Muscle layer of colon (tissue), 2 donors: Measurements from ENCODE around the gene ZNF142.

ENCODE experiments used
- H3K27ac ChIP-seq: one replicate; pipeline ENCODE4 v1.7.0; 2013; ENCODE audit warnings: low read depth, mild to moderate bottlenecking, low read length, moderate library complexity
- H3K27me3 ChIP-seq, 2 donors: one replicate each; pipeline ENCODE4 v1.7.0; 2013; ENCODE audit warnings: low read length in 2 of 2, mild to moderate bottlenecking in 2 of 2; ENCODE audit not compliant: insufficient read depth in 2 of 2, control insufficient read depth in 1 of 2
- H3K36me3 ChIP-seq: one replicate; pipeline ENCODE4 v1.7.0; 2013; ENCODE audit warnings: mild to moderate bottlenecking, low read length; ENCODE audit not compliant: insufficient read depth
- H3K4me1 ChIP-seq: one replicate; pipeline ENCODE4 v1.7.0; 2013; ENCODE audit warnings: mild to moderate bottlenecking, low read length; ENCODE audit not compliant: insufficient read depth
- H3K4me3 ChIP-seq, 2 donors: one replicate each; pipeline ENCODE4 v1.7.0; 2013; ENCODE audit warnings: low read length in 2 of 2, low read depth in 1 of 2, mild to moderate bottlenecking in 1 of 2, moderate library complexity in 1 of 2
- H3K9ac ChIP-seq: one replicate; pipeline ENCODE4 v1.7.0; 2013; ENCODE audit warnings: low read length
- H3K9me3 ChIP-seq: one replicate; pipeline ENCODE4 v1.7.0; 2013; ENCODE audit warnings: mild to moderate bottlenecking, low read length
- donor health status: abdominal sarcoma.
- donor health status: Adenocarcinoma of cecum.

The ZNF142 gene

DNA sequence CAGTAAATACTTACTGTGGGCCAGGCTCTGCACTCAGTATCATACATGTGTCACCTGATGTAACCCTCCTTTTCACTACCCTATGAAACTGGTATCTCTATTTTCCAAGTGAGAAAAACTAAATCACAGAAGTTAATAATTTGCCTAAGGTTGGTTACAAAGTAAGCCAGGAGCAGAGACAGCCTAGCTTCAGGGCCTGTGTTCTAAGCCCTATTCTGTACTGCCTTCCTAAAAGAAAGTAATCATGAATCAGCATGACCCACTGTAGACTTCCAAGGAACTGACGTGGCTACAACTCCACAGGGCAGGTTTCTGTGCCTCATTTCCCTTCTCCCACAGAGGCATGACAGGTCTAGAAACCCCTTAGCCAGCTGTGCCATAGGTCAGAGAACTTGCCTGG lies 14.3 kb downstream of the ZNF142 start:
- Histone ChIP-seq H3K36me3 (peaks cover 80% of the 10 kb centered on the region), H3K9ac (no peak overlapping the region), H3K27me3 (no peaks in the 10 kb centered on the region), H3K27ac (no peak overlapping the region), H3K4me3 (no peak overlapping the region), H3K4me1 (no peaks in the 10 kb centered on the region), H3K9me3 (no peaks in the 10 kb centered on the region)

DNA sequence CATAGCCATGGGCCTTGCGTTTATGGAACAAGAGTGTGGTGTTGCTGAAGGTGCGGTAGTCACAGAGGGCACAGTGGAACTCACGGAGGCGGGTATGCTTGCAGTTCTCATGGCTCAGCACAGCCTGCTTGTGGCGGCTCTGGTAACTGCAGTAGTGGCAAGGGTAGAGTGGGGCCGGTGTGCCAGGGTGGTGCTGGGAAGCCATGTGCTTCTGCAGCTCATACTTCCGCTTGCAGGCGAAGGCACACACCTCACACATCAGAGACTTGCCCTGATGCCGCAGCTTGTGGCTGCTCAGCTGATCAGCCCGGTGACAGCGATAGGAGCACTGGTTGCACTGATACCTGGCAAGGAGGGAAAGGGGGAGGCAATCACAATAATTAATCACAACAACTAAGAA lies 14.7 kb downstream of the ZNF142 start:
- Histone ChIP-seq H3K27ac (no peak overlapping the region), H3K9me3 (no peaks in the 10 kb centered on the region), H3K36me3 (peaks cover 78% of the 10 kb centered on the region), H3K9ac (no peak overlapping the region), H3K27me3 (no peaks in the 10 kb centered on the region), H3K4me3 (no peak overlapping the region), H3K4me1 (no peaks in the 10 kb centered on the region)

DNA sequence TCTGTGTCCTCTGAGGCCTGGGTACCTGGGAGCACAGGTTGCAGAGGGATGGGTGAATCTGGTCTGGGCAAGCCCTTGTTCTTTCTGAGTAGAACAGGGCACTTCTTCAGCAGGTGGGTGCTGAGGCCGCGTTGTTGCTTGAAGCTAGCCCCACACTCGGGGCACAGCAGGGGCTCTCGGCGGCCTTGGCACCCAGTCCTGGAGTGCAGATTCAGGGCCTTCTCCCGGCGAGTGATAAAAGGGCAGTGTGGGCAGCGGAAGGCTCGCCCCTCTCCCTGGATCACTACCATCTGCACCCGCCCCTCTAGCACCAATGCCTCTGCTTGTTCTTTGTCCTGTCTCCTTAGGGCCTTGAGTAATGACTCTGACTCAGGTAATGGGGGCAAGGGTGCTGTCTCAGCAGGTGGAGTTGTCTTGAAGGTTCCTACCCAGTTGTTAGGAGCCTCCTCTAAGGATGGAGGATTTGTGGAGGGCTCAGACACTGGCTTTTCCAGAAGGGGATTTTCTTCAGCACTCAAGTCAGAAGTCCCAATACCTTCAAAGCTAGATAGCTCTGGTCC lies 15.6 kb downstream of the ZNF142 start:
- Histone ChIP-seq H3K36me3 (peaks cover 71% of the 10 kb centered on the region), H3K4me1 (no peaks in the 10 kb centered on the region), H3K9ac (no peak overlapping the region), H3K9me3 (no peaks in the 10 kb centered on the region), H3K4me3 (no peak overlapping the region), H3K27me3 (no peaks in the 10 kb centered on the region), H3K27ac (no peak overlapping the region)

DNA sequence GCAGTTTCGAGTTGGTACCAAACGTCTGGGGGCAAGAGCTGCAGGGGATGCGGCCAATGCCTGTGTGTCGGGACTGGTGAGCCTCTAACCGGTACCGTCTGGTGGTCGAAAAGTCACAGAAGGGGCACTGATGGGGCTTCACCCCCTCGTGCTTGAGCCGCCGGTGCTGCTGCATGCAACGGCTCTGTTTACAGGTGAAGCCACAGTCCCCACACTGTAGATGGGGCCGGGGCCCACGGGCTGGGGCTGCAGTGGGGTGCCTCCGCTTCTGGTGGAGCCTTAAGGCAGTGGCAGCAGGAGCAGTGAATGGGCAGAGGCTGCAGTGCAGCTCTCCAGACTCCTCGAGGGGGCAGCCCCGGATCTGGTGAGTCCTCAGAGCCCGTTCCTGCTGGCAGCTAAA lies 16.6 kb downstream of the ZNF142 start:
- Histone ChIP-seq H3K36me3 (peaks cover 72% of the 10 kb centered on the region), H3K9me3 (no peaks in the 10 kb centered on the region)

DNA sequence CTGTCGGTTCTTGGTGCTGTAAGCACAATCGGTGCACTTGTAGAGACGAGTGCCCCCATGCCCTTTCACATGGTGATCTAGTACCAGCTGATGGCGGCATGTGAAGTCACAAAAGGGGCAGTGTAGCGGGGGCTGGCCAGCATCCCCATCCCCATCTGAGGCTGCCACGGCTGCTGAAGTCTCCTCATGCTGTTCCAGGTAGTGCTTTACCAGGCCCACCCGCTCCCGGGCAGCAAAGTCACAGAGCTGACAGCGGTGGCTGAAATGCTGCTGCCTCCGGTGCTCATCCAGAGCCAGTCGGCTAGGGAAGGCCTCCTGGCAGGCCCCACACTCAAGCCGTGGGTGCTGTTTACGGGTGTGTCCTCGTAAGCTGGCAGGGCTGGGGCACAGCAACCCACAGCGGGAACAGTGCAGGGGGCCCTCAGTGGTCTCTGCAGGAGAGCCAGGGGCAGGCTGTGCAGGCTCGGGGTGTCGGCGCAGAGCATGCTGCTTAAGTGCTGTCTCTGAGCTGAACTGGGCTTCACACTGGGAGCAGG lies 17.2 kb downstream of the ZNF142 start:
- Histone ChIP-seq H3K4me3 (no peak overlapping the region), H3K4me1 (no peaks in the 10 kb centered on the region), H3K36me3 (peaks cover 72% of the 10 kb centered on the region), H3K27ac (no peak overlapping the region), H3K27me3 (no peaks in the 10 kb centered on the region), H3K9ac (no peak overlapping the region), H3K9me3 (no peaks in the 10 kb centered on the region)

More for the DNA sequence above, 16.6 kb downstream of the ZNF142 start:
- Histone ChIP-seq H3K9ac (no peak overlapping the region), H3K27ac (no peak overlapping the region), H3K4me3 (no peak overlapping the region), H3K27me3 (no peaks in the 10 kb centered on the region), H3K4me1 (no peaks in the 10 kb centered on the region)

DNA sequence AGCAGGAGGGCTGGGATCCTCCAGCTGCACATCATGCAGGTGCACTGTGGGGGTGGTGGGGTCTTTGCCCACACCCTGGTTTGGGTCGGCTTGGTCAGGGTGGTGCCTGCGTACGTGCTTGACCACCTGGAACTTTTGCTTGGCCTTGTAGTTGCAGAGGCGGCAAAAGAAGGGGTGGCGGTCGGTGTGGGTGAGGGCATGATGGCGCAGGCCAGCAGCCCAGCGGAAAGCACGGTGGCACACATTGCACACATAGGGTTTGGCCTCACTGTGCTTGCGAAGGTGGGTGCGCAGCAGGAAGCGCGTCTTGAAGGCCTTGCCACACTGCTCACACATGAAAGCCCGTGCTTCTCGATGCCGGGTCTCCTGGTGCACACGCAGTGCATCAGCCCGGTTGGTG lies 21.1 kb downstream of the ZNF142 start:
- no peak overlapping the region for H3K27ac ChIP-seq
- H3K9ac ChIP-seq, result no peak overlapping the region
- H3K4me3 ChIP-seq, result no peak overlapping the region
- no peaks in the 10 kb centered on the region for H3K27me3 ChIP-seq
- H3K4me1 ChIP-seq, result no peaks in the 10 kb centered on the region
- H3K9me3 ChIP-seq, result no peaks in the 10 kb centered on the region
- peaks cover 75% of the 10 kb centered on the region for H3K36me3 ChIP-seq

DNA sequence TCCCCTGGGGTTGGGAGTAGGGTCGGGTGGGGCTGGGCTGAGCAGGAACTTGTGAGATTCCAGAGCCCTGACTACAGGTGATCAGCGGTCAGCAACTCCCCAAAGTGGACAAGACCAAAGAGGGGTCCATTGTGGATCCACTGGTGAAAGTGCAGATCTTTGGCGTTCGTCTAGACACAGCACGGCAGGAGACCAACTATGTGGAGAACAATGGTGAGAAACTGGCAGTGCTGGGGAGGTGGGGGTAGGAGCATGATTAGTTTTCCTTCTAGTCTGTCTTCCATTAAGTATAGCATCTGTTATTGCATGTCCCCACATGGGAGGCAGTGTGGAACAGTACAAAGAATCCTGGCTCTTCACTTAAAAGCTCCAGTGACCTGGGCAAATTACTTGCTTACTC lies 23.7 kb downstream of the ZNF142 start:
- H3K4me1 ChIP-seq, result no peaks in the 10 kb centered on the region
- no peaks in the 10 kb centered on the region for H3K9me3 ChIP-seq
- no peak overlapping the region for H3K9ac ChIP-seq
- peaks cover 81% of the 10 kb centered on the region for H3K36me3 ChIP-seq
- H3K27ac ChIP-seq, result no peak overlapping the region
- no peak overlapping the region for H3K4me3 ChIP-seq
- H3K27me3 ChIP-seq, result no peaks in the 10 kb centered on the region

DNA sequence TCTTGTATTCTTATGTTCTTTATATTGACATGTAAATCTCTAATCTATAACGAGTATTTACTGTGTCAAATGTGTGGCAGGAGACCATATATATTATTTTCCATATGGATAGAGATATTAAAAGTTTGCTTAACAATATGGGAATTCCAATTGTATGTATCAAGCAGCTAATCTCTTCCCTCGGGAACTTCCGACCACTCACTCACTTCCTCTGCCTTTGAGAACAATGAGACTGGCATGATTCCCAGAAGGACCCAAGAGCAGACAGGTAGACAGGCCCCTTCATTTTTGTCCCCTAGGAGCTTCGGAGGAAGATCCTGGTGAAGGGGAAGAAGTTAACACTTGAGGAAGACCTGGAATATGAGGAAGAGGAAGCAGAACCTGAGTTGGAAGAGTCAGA lies 27.6 kb downstream of the ZNF142 start:
- Histone ChIP-seq H3K36me3 (peaks cover 65% of the 10 kb centered on the region), H3K4me3 (no peak overlapping the region), H3K4me1 (no peaks in the 10 kb centered on the region), H3K9ac (no peak overlapping the region), H3K27ac (no peak overlapping the region), H3K9me3 (no peaks in the 10 kb centered on the region), H3K27me3 (no peaks in the 10 kb centered on the region)

DNA sequence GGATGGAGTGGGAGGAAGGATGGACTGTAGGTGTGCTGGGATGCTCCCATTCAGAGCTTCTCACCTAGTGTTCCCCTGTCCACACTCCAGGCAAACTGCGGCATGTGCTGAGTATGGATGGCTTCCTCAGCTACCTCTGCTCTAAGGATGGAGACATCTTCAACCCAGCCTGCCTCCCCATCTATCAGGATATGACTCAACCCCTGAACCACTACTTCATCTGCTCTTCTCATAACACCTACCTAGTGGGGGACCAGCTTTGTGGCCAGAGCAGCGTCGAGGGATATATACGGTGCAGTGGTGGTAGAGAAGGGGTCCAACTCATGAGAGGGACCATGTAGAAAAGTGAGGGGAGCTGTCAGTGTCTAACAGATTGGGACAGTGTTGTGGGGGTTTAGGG lies 31.5 kb downstream of the ZNF142 start:
- H3K27ac ChIP-seq, result no peak overlapping the region
- no peaks in the 10 kb centered on the region for H3K9me3 ChIP-seq
- H3K27me3 ChIP-seq, result no peaks in the 10 kb centered on the region
- H3K9ac ChIP-seq, result no peak overlapping the region
- no peaks in the 10 kb centered on the region for H3K4me1 ChIP-seq
- H3K36me3 ChIP-seq, result peaks cover 33% of the 10 kb centered on the region
- H3K4me3 ChIP-seq, result no peak overlapping the region

DNA sequence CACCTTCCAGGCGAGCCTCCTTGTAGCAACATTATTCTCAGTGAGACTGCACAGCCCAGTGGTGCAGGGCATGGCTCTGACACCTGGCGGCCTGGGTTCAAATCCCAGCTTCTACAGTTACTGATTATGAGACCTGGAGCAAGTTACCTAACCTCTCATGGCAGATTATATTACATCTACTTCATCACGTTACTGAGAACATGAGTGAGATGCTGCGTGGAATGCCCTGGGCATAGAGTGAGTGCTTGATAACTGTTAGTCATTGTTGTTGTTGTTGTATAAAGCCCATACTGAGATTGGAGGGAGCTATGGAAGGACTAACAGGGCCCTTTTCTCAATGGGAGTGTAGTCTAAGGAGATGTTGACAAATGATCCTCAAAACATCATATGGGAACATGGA lies 33.1 kb downstream of the ZNF142 start:
- peaks cover 23% of the 10 kb centered on the region for H3K36me3 ChIP-seq

DNA sequence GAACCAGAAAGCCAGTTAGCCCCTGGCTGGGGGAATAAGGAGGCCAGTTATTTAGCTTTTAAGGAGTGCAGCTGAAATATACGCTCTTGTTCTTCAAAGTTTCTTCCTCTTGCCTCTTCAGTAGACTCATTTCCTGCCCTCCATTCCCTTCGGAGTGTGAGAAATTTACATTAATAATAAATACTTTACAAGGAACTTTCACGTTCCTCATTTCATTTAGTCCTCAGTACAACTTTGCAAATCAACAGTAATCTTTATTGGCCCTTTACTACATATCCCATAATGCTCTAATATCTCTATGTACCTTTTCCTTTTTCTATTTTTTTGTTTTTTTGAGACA lies 36.1 kb downstream of the ZNF142 start:
- Histone ChIP-seq H3K9ac (no peak overlapping the region), H3K36me3 (peaks cover 17% of the 10 kb centered on the region), H3K27me3 (no peaks in the 10 kb centered on the region), H3K27ac (no peak overlapping the region), H3K4me1 (no peaks in the 10 kb centered on the region), H3K9me3 (no peaks in the 10 kb centered on the region), H3K4me3 (no peak overlapping the region)

More for the DNA sequence above, 33.1 kb downstream of the ZNF142 start:
- no peaks in the 10 kb centered on the region for H3K27me3 ChIP-seq
- no peaks in the 10 kb centered on the region for H3K9me3 ChIP-seq
- H3K27ac ChIP-seq, result no peak overlapping the region
- no peak overlapping the region for H3K4me3 ChIP-seq
- H3K4me1 ChIP-seq, result no peaks in the 10 kb centered on the region
- no peak overlapping the region for H3K9ac ChIP-seq

DNA sequence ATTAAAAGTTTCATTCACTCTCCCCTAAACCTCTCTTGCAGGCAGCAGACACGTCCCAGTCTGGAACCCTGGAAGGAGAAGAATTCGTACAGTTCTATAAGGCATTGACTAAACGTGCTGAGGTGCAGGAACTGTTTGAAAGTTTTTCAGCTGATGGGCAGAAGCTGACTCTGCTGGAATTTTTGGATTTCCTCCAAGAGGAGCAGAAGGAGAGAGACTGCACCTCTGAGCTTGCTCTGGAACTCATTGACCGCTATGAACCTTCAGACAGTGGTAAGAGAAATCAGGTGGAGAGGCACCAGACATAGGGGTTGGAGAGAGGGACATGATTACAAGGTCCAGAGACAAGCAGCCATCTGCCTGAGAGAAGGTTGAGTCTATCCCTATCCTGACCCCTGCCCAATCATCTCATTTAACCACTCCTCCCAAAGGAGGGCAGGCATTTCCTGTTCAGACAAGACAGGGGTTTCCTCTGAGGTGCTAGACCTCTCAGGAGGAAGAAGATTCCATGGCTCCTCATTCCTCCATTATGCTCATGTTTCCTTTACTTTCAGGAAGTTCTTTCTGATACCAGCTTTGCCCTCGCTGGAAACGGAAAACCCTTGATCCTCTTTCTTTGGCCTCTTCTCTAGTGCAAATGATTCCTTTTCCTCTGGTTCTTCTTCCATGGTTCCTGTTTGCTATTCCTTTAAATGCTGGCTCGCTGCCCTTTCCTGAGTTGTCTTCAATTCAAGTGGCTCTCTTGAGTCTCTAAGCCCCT lies 36.6 kb downstream of the ZNF142 start:
- peaks cover 13% of the 10 kb centered on the region for H3K36me3 ChIP-seq
- H3K9ac ChIP-seq, result no peak overlapping the region
- H3K9me3 ChIP-seq, result no peaks in the 10 kb centered on the region
- H3K4me1 ChIP-seq, result no peaks in the 10 kb centered on the region
- H3K27ac ChIP-seq, result no peak overlapping the region
- H3K4me3 ChIP-seq, result no peak overlapping the region
- no peaks in the 10 kb centered on the region for H3K27me3 ChIP-seq
